ACHN (cell line): Measurements from ENCODE around the gene ARFGAP2.
A peak's percentile ranks its signal among the peaks of the same experiment; 100 is the strongest.
"Not testable (repeated sequence)": the region's sequence is repeated elsewhere in the genome, so short reads cannot be mapped to it uniquely, and the experiment has no call there.

Experiments
- DNase-seq: peaks from one replicate; pipeline ENCODE4 v3.0.0-alpha.2; 2015
- in situ Hi-C: cut with HindIII; loops from 2 replicates; pipeline ENCODE4 v1.10.0; 2017; ENCODE audit warnings: low sequenced_read_pairs, low pct_ligation_motif_present, low pct_unique_long_range_greater_than_20kb

ARFGAP2 gene

DNA sequence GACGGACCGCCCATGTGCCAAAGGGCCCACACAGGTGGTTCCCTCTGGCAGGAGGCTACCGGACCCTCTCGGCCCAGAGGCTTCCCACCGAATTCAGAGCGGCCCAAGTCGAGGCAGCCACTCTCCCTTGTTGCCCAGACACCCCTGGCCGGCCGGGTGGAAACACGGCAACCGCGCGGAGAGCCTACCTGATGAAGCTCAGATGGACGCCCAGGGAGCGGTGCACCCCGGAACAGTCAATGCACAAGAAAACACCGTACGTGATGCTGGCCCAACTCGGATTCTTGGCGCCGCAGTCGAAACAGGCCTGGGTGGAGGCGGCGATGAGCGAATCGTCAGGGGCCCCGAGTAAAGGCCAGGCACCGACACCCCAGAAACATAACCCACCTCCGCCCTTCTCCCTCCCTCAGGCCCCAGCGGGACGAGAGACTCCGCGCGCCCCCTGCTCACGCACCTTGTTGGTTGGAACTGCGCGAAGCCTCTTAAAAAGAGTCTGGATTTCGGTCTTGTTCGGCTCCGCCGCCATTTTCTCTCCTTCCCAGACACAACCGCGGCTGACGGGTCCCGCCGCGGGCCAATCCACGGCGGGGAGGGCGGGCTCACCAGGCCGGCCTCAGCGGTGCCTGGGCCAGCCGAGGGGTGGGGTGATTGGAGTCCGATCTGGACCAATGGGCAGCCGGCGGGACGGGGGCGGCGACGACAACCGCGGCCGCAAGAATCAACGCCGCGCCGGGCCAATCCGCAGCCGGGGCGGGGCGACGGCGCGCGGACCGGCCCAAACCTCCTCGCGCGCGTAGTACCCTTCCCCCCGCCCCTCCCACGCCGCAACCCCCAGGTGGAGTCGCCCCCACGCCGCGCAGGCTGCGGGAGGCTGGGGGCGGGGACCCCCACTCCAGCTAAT, at the start of gene ARFGAP2:
TSS of gene ARFGAP2 (minus strand) at position 552 of the 901 bp plus-strand sequence. CDS start at position 526, 26 bp downstream.
- peak; percentile 91 for DNase-seq

DNA sequence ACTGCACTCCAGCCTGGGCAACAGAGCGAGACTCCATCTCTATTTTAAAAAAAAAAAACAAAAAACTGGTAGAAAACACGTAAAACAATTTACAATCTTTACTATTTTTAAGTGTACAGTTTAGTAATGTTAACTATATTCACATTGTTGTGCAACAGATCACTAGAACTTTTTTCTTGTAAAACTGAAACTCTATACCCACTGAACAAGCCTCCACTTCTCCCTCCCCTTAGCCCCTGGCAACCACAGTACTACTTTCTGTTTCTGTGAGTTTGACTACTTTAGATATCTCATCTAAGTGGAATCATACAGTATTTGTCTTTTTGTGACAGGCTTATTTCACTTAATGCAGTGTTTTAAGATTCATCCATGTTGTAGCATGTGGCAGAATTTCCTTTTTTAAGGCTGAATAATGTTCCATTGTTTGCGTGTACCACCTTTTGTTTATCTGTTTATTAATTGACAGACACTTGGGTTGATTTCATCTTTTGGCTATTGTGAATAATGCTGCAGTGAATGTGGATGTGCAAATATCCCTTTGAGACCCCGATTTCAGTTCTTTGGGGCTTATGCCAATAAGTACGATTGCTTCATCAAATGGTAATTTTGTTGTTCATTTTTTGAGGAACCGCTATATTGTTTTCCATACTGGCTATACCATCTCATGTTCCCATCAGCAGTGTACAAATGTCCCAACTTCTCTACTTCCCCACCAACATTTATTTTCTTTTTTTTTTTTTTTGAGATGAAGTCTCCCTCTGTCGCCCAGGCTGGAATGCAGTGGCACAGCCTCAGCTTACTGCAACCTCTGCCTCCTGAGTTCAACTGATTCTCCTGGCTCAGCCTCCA, 49.1 kb upstream of the ARFGAP2 start:
- DNase-seq, result no peak
- in situ Hi-C loops, result no loop called here

More for the DNA sequence above, at the start of gene ARFGAP2:
- in situ Hi-C loops, result no loop called here

DNA sequence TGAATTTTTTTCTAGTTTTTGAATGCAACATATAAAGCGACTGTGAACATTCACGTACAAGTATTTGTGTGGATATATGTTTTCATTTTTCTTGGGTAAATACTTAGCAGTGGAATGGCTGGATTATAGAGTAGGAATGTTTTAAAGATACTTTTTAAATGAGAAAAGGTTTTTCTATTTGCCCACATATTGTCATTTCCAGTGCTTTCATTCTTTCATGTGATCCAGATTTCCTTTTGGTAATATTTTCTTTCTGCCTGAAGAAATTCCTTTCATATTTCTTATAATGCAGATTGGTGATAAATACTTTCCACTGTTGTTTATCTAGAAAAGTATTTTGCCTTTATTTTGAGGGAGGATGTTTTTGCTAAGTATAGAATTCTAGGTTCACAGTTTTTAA, 46.0 kb upstream of the ARFGAP2 start:
- no peak for DNase-seq
- in situ Hi-C loops, result no loop called here

DNA sequence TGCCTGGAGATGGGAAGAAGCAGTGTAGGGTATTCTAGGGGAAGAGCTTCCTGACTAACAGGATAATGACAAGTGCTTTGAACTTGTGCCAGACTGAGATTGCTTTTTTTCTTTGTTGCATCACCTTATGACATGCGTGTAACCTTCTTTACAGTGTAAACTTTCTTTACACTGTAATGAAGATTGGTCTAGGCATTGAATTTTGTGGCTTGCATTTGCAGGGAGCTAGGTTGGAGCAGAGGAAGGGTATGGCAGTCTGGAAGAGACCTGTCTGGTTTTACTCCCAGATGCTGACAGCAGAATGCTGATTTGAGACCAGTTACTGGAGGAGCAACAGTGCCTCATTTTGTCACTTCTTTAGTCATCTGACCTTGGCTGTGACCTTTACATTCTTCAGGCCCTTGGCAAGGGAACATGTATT, 43.7 kb upstream of the ARFGAP2 start:
- in situ Hi-C loops, result no loop called here
- peak; percentile 39 for DNase-seq

DNA sequence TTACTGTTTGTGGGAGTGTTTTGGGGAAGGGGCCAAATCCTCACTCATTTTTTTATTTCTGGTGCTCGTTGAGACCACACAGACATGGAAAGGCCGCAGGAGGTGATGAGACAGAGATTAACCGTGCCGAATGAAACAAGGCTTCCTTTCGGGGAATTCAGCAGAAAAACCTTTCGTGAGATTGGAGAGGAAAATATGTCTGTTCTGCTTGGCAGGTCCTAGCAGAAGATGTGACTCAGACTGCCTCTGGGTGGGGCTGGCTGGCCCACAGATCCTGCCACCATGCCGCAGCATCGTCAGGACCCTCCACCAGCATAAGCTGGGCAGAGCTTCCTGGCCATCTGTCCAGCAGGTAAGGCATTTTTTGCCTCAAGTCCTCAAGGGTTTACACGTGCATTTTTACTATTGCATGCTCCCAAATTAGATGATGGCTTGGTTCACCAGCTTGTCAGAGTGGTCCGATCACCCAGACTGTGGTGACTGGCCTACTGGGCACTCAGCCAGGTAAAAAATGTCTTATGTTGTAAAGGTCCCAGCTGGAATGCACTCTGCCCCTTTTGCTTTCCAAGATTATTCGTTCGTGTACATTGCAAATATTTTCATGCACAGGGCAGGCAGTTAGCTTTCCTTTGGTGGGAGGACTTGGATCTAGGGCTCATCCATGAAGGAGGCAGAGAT, 39.6 kb upstream of the ARFGAP2 start:
- peak; percentile 85 for DNase-seq
- in situ Hi-C loops, result no loop called here

DNA sequence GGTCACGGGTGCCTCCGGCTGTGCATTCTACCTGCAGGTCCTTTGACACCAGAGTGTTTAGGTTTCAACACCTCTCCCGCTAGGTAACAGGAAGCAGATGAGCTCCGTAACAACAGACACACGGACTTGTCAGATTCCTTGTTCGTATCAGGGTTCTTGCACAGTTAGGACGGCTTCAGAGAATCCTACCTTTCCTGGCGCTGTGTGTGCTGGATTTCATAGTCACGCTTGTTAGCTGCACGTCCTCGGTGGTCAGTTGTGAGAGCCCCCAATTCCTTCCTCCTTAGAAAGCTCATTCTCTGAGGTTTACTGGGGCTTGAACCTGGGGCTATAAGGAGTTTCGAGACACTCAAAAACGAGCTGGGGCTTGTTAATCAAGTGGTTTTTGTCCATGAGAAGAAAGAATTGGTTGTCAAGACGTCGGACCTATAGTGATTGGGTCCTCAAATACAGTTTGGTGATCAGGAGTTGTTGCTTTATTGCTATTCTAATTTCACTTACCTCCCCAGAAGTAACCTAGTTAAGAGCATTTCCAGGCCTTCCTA, 38.8 kb upstream of the ARFGAP2 start:
- in situ Hi-C loops, result no loop called here
- DNase-seq, result no peak

DNA sequence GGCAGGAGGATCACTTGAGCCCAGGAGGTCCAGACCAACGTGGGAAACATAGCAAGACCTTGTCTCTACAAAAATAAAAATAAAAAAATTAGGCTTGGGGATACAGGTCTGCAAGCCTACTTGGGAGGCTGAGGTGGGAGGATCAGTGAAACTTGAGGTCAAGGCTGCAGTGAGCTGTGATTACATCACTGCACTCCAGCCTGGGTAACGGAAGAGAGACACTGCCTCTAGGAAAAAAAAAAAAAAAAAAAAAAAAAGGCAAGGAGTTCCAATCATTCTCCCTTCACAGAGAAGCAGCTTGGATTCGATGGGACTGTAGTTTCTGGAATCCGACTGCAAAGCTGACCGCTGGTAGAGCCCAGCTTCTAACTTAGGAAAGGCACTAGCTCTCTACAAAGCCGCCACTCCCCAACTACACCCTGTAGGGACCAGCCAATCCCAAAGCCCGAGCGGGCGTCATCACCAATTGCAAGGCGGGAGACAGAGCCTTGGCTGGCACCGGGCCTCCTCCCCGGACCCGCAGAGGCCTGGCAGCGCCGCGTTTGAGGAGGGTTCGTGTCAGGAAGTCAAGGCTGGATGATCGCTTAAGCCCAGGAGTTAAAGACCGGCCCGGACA, 37.4 kb upstream of the ARFGAP2 start:
- in situ Hi-C loops, result no loop called here

DNA sequence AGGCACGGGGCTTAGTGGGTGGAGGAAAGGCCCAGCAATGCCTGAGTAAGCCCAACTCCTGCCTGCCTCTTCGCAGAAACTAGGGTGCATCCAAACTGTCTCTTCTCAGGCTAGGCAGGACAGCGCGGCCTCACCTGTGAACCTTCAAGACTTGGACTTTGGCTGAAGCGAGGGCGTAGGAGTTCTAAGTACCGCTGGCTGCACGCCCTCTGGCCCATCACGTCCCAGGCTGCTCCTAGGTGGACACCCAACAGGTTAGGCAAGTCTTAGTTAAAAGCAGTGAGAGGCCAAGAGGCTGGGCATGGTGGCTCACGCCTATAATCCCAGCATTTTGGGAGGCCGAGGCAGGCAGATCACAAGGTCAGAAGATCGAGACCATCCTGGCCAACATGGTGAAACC, 36.3 kb upstream of the ARFGAP2 start:
- in situ Hi-C loops, result no loop called here
- DNase-seq, result no peak

More for the DNA sequence above, 37.4 kb upstream of the ARFGAP2 start:
- peak; percentile 93 for DNase-seq

DNA sequence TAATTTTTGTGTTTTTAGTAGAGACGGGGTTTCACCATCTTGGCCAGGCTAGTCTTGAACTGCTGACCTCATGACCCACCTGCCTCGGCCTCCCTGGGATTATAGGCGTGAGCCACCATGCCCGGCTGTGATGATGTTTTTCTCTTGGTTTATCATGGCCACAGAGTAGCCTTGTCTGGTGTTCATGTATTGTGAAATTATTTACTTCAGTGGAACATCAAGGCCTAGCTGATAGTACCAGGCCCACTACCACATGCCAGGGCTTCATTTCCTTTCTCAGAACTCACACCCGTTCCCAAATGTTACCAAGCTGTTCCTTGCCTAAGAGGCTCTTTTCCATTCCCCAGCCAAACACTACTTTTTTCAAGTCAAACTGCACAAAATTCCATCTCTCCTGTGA, 31.9 kb upstream of the ARFGAP2 start:
- DNase-seq, result no peak
- in situ Hi-C loops, result no loop called here

DNA sequence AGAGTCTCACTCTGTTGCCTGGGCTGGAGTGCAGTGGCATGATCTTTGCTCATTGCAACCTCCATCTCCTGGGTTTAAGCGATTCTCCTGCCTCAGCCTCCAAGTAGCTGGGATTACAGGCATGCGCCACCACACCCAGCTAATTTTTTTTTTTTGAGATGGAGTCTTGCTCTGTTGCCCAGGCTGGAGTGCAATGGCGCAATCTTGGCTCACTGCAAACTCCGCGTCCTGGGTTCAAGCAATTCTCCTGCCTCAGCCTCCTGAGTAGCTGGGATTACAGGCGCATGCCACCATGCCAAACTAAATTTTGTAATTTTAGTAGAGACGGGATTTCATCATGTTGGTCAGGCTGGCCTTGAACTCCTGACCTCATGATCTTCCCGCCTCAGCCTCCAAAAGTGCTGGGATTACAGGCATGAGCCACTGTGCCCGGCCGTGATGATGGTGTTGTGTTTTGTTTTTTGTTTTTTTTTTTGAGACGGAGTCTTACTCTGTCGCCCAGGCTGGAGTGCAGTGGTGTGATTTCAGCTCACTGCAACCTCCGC, 31.4 kb upstream of the ARFGAP2 start:
- DNase-seq, in situ Hi-C loops: not testable (repeated sequence)

DNA sequence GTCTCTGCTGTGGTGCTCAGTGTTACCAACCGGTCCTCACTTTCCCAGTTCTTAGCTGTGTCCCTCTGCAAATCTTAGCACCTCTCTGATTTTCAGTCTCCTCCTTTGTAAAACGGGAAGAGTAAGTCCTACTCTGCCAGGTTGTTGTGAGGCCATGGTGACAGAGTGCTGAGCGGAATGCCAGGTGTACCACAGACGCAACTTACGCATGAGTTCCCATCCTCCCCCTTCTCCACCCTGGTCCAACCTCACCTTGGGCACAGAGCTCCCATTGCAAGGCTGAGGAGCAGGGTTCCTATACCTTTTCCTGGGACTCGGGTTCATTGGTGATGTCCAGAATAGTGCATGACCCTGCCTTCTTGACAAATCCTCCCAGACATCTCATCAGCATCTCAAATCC, 30.8 kb upstream of the ARFGAP2 start:
- in situ Hi-C loops, result no loop called here
- DNase-seq, result no peak

DNA sequence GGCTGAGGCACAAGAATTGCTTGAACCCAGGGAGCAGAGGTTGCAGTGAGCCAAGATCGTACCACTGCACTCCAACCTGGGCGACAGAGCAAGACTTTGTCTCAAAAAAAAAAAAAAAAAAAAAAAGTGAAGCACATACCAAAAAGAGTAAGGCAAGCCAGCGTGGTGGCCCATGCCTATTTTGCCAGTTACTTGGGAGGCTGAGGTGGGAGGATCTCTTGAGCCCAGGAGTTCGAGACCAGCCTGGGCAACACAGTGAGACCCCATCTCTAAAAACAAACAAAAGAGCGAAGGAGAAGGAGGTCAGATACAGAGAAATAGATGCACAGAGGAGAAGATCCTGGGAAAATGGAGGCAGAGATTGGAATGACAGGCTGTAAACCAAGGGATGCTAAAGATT, 29.9 kb upstream of the ARFGAP2 start:
- DNase-seq, in situ Hi-C loops: not testable (repeated sequence)

DNA sequence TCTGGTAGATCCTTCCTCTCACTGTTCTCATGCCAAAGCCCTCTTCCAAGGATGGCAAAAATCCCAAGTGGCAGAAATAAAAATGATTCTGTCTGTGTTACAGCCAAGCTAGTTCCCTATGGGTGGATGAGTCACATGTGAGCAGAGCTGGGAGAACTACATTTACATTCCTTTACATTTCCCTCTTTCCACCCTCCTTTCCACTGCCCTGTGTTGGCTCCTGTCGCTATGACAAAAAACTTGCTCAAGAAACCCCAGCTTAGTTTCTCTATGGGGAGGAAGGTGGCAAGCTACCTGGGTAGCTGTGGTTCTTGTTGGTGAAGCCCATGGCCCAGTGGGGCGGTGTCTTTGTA, 27.9 kb upstream of the ARFGAP2 start:
- no peak for DNase-seq
- in situ Hi-C loops, result no loop called here

DNA sequence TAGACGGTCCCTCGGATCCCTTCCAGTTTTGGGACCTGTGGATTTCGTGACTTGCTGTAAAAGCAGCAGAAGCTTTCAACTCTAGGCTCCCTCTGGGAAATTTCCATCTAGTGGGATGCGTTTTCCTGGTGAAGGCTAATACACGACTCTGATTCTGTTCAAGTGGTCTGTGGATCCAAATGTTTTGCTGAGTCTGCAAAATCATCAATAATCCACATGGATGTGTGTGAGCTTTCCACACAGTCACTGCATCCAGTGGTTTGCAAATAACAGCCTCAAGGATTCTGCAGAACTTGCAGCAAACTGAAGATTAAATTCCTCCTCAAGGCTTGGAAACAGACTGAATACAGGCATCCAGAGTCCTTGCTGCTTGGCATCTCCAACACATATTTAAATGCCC, 25.9 kb upstream of the ARFGAP2 start:
- no peak for DNase-seq
- in situ Hi-C loops, result no loop called here

DNA sequence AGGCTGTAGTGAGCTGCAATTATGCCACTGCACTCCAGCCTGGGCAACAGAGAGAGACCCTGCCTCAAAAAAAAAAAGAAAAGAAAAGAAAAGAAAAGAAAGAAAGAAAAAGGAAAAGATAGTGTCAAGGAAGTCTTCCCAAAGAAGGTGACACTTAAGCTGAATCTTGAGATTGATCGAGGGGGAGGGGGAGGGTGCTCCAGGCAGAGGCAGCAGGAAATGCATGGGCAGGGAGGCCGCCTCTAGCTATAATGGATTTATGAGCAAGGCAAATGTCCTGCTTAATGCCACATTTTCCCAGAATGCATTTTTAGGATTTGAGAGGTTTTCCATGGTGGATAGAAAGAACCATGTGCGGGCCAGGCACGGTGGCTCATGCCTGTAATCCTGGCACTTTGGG, 24.3 kb upstream of the ARFGAP2 start:
- no peak for DNase-seq
- in situ Hi-C loops, result no loop called here

DNA sequence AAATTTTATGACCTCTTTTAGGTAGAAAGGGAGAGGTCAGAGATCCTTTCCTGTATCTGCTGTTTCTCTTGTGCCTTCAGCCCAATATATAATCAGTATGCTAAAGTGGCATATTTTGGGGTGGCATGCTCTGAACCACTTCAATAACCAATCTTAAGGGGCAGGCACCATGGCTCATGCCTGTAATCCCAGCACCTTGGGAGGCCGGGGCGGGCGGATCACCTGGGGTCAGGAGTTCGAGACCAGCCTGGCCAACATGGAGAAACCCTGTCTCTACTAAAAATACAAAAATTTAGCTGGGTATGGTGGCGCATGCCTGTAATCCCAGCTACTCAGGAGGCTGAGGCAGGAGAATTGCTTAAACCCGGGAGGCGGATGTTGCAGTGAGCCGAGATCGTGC, 21.5 kb upstream of the ARFGAP2 start:
- DNase-seq, in situ Hi-C loops: not testable (repeated sequence)

DNA sequence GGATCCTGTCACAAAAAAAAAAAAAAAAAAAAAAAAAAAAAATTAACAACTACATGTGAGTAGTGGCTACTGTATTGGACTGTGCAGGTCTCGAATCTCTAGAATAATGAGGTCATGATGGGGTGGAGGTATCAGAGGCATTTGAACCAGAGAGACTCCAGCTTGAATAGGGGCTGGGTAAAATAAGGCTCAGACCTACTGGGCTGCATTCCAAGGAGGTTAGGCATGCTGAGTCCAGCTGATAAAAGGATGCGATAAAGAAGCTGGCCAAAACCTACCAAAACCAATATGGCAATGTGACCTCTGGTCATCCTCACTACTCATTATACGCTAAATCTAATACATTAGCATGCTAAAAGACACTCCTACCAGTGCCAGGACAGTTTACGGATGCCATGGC, 15.4 kb upstream of the ARFGAP2 start:
- no peak for DNase-seq
- in situ Hi-C loops, result no loop called here

DNA sequence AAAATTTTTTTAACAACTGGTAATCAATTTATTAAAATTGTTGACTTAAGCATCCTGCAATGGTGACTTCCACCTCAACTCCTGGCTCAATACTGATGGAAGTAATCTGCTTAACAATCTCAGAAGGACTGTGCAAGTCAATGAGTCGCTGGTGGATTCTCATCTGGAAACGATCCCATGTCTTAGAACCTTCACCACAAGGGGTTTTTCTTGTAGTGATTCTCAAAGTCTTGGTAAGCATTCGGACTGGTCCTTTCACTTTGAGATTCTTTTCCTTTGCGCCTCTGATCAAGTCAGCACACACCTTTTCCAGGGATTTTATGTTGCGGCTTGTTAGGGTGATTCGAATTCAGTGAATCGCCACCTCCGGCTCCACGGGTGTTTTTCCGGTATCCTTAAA, 14.5 kb upstream of the ARFGAP2 start:
- in situ Hi-C loops, DNase-seq: not testable (repeated sequence)
